CD4-positive, alpha-beta T cell treated with Interleukin-21 for 1 hour (primary cell): ENCODE data around the gene SCAF8.
"Not testable (repeated sequence)": the region's sequence is repeated elsewhere in the genome, so short reads cannot be mapped to it uniquely, and the experiment has no call there.

ENCODE experiments used
- DNase-seq: peaks from one replicate; pipeline ENCODE4 v3.0.0-alpha.2; 2020

SCAF8 gene

DNA sequence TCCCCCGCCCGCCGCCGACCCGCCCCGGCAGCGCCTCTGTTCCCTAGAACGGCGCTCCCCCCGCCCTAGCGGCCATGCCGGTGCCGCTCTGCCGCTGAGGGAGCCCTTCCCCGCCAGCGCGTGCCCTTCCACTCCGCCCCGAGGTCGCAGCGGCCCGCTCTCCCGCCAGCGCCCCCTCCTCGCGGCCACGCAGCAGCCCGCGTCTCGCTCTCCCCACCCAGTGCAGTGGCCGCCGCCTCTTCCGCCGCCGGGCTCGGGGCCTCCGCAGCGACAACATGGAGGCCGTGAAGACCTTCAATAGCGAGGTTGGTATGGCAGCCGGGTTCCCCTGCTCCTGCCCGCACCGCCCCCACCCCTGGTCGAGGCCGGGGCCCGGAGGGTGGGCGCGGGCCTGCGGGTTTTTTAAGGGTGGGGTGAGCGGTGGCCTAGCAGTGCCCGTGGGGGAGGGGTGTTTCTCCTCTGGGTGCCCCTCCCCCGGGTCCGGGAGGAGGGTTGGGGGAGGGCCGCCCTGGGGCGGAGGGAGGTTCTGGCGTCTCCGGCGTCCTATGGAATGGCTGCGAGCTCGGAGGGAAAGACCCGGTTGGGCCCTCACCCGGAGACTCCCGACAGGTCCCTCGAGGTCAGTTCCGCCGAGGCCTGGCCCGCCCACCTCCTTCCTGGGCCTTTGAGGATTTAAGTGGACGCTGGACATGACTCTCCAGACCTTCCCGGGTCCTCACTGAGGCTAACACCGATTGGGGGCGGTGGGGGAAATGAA lies 588 bp downstream of the SCAF8 start:
- DNase-seq = peak; percentile 92

DNA sequence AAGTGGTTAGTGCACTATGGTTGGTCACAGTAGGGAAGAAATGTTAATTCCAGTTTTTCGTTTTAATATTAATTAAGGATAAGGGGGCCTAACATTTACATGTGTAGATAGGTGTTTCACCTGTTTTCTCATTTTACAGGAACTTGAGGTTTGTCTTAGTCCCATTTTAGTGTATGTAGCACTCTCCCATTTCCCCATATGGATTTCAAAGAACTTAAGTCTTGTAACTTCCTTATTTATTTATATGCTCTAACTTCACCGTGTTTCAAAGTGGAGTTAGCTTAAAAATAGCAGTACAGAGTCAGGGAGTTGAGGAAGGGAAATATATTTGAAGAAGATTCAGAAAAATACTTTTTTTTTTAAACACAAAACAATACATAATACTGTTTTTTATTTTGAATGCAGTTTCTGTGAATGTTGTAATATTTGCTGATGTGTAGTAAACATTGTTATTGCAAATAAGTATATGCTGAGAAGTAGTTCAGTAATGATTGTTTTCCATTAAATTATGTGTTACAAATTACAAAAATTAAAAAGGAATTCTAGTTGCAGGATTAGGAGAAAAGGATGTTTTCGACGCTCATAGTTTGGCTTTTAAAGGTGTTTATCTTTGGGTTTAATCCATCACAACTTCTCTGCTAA lies 3.5 kb downstream of the SCAF8 start:
- no peak for DNase-seq

DNA sequence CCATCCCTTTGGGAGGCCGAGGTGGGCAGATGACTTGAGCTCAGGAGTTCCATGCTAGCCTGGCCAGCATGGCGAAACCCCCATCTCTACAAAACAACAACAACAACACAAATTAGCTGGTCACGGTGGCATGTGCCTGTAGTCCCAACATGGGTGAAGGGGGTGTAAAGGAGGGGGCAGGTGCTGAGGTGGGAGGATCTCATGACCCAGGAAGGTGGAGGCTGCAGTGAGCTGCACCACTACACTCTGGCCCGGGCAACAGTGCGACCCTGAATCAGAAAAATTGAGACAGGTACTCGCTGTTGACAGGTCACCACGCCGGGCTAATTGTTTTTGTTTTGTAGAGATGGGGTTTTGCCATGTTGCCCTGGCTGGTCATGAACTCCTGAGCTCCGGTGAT lies 4.2 kb downstream of the SCAF8 start:
- no peak for DNase-seq

DNA sequence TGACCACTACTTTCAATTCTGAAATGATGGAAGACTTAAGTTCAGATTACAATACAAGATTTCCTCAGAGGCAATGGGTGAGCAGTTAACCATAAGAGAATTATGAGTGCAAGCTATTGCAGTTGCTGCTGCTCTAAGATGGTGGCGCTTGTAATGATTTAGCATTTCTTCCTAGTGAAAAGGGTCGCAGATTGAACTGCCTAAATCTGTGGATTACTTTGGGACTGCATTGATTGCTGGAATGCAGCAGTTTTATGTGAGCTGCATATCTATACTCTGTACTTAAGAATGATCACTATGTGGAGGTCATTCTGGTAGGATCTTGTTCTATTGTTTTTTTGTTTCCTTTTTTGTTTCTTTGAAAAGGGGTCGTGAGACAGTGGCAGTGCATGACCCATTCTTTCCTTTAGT lies 5.3 kb downstream of the SCAF8 start:
- DNase-seq = no peak

DNA sequence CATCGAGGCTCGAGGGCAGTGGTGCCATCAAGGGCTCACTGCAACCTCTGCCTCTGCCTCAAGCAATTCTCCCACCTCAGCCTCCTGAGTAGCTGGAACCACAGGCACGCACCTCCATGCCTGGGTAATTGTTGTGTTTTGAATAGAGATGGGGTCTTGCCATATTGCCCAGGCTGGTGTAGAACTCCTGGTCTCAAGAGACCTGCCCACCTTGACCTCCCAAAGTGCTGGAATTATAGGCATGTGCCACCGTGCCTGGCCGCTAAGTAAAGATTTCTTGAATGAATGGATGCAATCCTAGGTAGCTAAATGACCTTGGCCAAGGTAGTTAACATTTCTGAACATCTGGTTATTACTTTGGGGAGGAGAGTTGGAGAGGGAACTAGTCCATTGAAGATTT lies 7.4 kb downstream of the SCAF8 start:
- DNase-seq = no peak

DNA sequence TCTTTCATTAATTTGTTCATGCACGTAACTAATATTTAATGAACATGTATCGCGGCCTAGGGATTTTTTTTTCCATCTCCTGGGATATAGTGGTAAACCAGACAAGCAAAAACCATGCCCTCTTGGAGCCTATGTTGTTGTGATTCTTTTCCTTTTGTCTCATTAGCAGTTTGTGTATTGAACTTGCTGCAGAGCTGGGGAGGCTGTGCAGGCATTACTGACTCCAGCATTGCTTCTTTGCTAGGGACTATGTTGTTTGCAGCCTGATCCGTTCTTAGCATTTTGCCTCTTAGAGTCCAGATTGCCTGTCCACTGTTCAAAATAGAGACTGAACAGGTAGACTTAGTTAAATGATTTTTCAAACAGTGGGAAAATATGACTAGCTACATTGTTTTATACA lies 9.7 kb downstream of the SCAF8 start:
- no peak for DNase-seq

DNA sequence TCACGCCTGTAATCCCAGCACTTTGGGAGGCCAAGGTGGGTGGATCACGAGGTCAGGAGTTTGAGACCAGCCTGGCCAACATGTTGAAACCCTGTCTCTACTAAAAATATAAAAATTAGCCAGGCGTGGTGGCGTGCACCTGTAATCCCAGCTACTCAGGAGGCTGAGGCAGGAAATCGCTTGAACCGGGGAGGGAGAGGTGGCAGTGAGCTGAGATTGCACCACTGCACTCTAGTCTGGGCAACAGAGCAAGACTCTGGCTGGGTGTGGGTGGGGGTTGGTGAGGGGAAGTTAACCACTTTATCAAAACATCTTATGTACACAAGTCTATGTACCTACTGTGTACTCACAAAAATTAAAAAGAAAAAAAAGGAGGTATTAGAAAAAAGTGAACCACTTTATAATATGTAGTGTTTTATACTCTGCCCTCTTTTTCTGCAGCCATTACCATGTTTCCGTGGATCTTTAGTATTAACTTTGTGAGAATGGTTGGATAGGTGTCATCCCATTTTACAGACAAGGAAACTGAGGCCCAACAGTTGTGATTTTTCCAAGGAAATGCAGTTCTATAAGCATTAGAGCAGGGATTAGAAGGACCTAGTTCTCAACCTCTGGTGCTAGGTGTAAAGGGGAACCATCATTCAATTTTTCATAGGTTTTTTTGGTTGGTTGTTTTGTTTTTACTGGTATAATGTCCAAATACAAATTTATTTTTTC lies 11.0 kb downstream of the SCAF8 start:
- not testable (repeated sequence) for DNase-seq

DNA sequence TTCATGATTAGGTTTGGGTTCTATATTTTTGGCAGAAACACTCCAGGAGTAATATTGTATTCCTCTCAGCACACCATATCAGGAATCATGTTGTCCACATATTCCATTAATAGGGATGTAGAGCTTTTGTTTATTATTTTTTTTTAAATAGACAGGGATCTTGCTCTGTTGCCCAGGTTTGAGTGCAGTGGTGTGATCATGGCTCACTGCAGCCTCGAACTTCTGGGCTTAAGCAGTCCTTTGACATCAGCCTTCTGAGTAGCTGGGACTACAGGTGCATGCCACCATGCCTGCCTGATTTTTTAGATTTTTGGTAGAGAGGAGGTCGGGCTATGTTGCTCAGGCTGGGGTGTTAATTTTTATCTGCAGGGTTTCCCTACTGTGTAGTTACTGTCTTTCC lies 12.0 kb downstream of the SCAF8 start:
- no peak for DNase-seq

DNA sequence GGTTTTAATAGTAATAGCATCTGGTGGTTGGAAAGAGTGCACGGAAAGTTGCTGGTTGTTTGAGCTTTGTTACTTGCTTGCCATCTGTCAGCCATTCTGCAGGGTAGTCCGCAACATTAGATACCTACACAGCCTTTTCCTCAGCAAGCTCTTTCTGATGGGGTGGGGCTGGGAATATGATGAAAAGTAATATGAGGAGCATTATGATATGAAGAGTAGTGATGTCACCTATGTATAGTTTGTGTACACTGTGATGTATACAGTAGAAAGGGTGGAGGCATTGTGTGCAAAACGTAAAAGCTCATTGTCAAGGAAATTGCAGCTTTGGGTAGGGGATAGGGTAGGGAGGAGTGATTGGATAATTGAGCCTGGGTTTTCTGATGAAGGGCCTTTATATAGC lies 16.1 kb downstream of the SCAF8 start:
- DNase-seq = no peak

DNA sequence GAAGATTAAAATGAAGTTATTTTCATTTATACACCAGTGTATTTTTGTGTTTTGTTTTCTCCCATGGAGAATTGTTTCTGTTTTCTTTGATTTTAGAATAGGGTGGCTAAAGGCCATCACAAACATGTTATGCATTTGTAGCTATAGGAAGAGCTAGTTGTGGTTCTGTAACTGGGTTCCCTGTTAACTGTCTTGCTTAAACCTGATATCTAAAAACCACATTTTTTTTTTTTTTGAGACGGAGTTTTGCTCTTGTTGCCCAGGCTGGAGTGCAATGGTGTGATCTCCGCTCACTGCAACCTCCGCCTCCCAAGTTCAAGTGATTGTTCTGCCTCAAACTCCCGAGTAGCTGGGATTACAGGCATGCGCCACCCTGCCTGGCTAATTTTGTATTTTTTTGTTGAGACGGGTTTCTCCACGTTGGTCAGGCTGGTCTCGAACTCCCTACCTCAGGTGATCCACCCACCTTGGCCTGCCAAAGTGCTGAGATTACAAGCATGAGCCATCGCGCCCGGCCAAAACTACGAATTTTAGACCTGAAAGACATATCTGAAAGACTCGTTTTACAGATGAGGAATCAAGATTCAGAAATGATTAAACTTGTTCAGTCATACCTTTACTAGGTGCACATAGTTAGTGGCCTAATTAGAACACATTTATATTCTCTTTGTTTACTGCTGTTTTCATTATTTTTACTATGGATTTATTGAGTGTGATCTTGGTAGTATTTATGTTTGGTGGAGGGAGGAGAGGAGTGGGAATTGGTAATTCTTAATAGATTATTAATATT lies 18.0 kb downstream of the SCAF8 start:
- DNase-seq = no peak

DNA sequence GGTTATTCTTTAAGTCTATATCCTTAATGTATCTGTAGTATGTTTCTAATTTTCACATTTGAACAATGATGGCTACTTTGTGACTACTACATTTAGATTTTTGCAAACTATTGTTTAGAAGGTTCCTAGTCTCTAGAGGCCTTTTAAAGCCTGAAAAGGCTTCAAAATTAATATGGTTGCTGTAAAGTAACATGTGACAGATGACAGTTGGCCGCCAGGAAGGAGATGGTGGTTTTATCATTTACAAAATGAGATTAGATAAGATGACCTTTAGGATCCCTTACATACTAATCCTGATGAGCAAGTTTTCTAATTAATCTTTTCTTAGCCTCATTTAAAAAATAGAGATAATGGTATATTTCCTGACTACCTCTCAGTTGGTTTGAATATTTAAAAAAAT lies 18.8 kb downstream of the SCAF8 start:
- DNase-seq = no peak

DNA sequence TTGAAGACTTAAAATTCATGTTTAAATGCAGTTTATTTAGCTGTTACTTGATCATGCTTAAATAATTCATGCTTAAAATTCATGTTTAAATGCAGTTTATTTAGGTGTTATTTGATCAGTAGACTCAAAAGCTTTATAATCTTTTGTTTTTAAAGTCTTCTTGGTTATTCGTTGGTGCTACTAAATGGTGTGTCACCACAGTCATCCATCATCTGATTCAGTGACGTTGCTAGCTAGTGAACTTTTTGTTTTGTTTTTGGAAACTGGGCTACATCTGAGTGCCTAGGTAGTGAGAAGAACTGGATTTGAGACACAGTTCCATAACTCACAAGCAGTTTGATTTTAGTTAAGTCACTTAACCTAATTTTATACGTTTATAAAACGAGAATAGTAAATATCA lies 20.9 kb downstream of the SCAF8 start:
- DNase-seq = no peak

DNA sequence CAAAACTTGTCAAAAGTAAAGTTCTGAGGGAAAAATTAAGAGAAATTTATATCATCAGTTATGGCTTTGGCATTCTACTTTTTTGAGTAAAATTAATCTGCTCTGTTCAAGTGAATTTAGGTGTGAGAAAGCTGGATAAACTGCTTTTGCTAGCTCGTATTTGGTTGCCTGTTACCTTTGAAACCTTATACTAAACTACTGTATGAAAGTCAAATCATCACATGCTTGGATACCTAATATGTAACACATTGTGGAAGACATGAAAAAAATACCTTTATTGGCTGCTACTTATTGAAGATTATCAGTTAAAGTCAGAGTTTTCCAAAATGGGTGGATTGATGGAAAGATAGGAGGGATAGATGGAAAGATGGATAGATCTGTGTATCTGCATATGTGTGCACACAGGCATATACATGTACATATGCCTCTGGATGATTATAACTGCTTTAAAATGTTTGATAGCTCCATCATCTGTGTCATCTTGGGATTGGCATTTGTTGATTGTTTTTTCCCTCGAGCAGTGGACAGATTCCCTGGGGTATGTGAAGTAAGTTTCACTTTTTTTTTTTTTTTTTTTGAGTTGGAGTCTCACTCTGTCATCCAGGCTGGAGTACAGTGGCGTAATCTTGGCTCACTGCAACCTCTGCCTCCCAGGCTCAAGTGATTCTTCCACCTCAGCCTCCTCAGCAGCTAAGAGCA lies 24.3 kb downstream of the SCAF8 start:
- no peak for DNase-seq

DNA sequence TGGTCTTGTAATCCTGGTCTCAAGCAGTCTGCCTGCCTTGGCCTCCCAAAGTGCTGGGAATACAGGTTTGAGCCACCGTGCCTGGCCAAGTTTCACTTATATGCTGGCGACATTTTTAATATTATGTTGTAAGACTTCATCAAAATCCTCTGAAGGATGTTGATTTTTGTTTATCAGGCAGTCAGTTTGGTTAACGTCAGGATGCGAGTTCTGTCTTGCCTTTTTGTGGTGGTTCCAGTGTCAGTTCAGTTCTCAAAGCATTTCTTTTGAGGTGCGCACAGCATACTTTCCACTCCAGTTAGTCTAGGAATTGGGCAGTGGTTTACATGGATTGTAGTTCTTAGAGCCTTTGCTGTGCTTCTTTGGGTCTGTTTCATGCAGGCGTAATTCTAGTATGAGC lies 24.9 kb downstream of the SCAF8 start:
- DNase-seq = no peak

DNA sequence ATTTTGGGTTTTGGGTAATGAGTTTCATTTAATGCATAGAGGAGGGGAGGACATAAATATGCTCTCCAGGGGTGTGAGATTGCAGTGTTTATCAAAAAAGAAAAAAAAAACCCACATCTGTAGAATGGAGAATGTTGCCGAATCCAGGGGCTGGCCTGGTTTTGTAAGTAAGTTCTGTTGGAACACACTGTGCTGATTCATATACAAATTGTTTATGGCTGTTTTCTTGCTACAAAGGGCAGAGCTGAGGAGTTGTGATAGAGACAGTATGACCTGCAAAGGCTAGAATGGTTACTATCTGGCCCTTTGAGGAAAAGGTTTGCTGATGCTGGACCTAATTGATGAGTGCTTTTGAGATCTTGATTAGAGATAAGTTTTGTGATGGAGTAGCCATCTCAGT lies 30.4 kb downstream of the SCAF8 start:
- DNase-seq = no peak

DNA sequence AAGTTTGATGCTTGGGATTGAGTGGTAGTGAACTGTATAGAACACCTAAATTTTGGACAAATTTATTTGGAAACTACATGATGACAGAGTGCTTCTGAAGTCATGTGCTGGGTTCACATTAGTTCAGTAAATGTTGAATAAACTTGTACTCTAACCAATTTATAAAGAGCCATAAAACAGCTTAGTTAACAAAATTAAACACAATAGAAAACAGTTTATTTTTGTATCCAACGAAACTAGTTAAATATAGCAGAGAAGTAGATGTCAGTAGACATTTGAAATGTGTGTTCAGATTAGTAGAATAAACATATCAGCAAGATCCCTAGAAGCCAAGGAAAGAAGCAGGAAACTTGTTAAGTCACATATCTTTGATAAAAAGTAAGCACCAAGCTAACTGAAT lies 32.1 kb downstream of the SCAF8 start:
- no peak for DNase-seq

DNA sequence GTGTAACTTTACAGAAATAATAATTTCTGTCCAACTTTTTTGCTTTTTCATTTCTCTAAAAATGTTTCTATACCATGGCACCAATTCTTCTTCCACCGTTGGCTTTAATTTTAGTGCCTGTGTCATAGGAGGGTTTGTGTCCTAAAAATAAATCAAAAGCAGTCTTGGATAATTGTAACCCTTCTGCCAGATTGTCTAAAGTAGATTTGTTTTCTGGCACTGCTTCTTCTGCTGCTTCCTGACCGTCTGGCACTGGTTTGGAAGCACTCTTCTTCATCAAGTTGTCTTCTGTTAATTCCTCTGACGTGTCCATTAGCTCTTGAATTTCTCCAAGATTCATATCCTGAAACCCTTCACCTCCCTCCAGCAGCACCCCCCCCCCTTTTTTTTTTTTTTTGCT lies 33.1 kb downstream of the SCAF8 start:
- no peak for DNase-seq

DNA sequence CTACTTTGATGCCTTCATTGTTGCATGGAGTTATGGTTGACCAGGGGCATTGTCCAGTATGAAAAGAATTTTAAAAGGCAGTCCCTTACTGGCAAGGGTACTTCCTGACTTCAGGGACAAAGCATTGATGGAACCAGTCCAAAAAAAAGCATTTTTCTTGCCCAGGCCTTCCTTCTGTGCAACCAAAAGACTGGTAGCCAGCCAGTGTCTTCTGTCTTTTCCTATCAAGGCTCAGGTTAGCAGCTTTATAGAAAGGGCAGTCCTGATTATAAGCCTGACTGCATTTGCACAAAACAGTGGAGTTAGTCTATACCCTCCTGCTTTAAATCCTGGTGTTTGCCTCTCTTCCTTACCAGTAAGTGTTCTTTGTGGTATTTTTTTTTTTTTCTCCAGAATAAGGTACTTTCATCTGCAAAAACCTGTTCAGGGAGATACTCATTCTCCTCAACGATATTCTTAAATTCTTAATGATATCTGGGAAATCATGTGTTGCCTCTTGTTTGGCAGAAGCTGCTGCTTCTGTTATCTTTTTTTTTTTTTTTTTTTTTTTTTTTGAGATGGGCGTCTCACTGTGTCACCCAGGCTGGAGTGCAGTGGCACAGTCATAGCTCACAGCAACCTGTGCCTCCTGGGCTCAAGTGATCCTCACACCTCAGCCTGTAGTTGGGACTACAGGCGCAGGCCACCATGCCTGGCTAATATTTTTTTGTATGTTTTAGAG lies 33.9 kb downstream of the SCAF8 start:
- no peak for DNase-seq

DNA sequence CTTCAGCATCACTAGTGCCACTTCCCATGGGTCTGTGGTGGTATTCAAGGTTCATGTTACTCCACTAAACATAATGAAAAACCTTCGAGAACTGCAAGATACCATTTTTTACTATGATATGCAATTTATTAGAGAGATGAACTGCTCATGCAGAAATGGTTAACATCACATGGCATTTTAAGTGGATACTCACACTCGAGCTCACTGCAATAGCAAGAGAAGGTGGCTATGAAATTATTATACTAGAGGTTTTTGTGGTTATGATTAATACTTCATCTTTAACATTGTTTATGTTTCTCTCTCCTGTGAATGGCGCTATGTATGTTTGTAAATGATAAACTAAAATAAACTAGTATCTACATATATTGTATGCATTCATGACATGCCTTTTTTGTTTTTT lies 35.1 kb downstream of the SCAF8 start:
- DNase-seq = no peak

DNA sequence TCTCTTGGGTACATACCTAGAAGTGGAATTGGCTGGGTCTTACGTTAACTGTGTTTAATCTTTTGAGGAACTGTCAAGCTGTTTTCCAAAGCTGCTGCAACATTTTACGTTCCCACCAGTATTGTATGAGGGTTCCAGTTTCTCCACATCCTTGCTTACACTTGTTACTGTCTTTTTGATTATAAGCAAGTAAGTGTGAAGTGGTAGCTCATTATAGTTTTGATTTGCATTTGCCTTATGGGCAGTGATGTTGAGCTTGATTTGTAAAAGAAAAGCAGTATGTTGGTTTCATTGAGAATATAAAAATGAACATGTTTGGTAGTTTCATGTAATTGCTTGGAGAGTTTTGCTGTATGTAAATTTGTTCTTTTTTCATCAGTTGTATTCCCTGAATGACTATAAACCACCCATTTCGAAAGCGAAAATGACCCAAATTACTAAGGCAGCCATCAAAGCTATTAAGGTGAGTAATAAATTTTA lies 40.4 kb downstream of the SCAF8 start:
- DNase-seq = peak; percentile 25

DNA sequence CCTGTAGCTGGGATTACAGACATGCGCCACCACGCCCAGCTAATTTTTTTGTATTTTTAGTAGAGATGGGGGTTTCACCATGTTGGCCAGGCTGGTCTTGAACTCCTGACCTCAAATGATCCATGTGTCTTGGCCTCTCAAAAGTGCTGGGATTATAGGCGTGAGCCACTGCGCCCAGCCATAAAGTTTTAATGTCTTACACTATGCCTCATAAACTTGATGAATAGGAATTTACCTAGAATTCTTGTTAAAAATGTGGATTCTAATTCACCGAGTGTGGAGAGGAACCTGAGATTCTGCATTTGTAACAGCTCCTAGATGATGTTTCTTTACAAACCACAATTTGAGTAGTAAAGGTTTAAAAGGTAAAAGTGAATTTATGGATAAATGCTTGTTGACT lies 45.9 kb downstream of the SCAF8 start:
- DNase-seq = not testable (repeated sequence)

DNA sequence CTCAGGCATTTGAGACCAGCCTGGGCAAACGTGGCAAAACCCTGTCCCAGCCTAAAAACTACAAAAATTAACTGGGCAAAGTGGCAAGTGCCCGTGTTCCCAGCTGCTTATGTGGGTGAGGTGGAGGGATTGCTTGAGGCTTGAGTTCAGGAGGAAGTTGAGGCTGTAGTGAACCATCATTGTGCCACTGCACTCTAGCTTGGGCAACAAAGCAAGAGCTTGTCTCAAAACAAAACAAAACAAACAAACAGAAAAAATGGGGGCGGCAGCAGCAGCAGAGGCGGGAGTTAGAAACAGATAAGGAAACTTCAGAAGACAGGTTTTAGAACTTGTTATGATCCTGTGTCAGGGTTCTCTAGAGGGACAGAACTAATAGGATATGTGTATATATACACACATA lies 49.0 kb downstream of the SCAF8 start:
- no peak for DNase-seq
